ENCODE results near the gene POLR3C.
A peak's percentile ranks its signal among the peaks of the same experiment; 100 is the strongest.
"Not testable (repeated sequence)": the region's sequence is repeated elsewhere in the genome, so short reads cannot be mapped to it uniquely, and the experiment has no call there.

Gene POLR3C

GRCh38 chr1:145823565-145824498, at the start of gene POLR3C, which contains the start of gene RNF115:
TSS of gene POLR3C (plus strand) at chr1:145824200. CDS start at chr1:145825777, 1,577 bp downstream.
TSS of gene RNF115 (minus strand) at chr1:145824095. CDS start at chr1:145823873, 222 bp downstream.
- DNase-seq, result peak; percentile 86

- no peak for DNase-seq
Observed at GRCh38 chr1:145777357-145778145, 46.4 kb upstream of the POLR3C start.

GRCh38 chr1:145778146-145778540, 45.9 kb upstream of the POLR3C start:
- DNase-seq, result no peak

GRCh38 chr1:145782272-145783099, 41.5 kb upstream of the POLR3C start:
- no peak for DNase-seq

- DNase-seq, result no peak
Observed at GRCh38 chr1:145784409-145784808, 39.6 kb upstream of the POLR3C start.

- DNase-seq, result no peak
Observed at GRCh38 chr1:145785547-145785946, 38.5 kb upstream of the POLR3C start.

GRCh38 chr1:145786271-145786670, 37.7 kb upstream of the POLR3C start:
- DNase-seq, result no peak

GRCh38 chr1:145788580-145788979, 35.4 kb upstream of the POLR3C start:
- DNase-seq, result no peak

- not testable (repeated sequence) for DNase-seq
Observed at GRCh38 chr1:145791860-145792259, 32.1 kb upstream of the POLR3C start.

- no peak for DNase-seq
Observed at GRCh38 chr1:145792484-145792883, 31.5 kb upstream of the POLR3C start.

GRCh38 chr1:145795257-145795881, 28.6 kb upstream of the POLR3C start:
- no peak for DNase-seq

GRCh38 chr1:145796753-145797152, 27.2 kb upstream of the POLR3C start:
- DNase-seq, result no peak

- no peak for DNase-seq
Observed at GRCh38 chr1:145799806-145800205, 24.2 kb upstream of the POLR3C start.

- no peak for DNase-seq
Observed at GRCh38 chr1:145804235-145805045, 19.6 kb upstream of the POLR3C start.

GRCh38 chr1:145805057-145805456, 18.9 kb upstream of the POLR3C start:
- DNase-seq, result no peak

GRCh38 chr1:145806408-145806807, 17.6 kb upstream of the POLR3C start:
- no peak for DNase-seq

GRCh38 chr1:145806844-145807243, 17.2 kb upstream of the POLR3C start:
- no peak for DNase-seq

- not testable (repeated sequence) for DNase-seq
Observed at GRCh38 chr1:145812977-145813810, 10.8 kb upstream of the POLR3C start.

GRCh38 chr1:145818095-145818494, 5.9 kb upstream of the POLR3C start:
- DNase-seq, result not testable (repeated sequence)

- not testable (repeated sequence) for DNase-seq
Observed at GRCh38 chr1:145822779-145823331, 1.1 kb upstream of the POLR3C start.

Data from NCI-H2171 (cell line).